ENCODE data around the gene SIX2. TPM values are rescaled to one million over a fixed set of nuclear protein-coding genes. Genes with fewer than 3 reads are reported as not detected.

The SIX2 gene
- total RNA-seq, 4 donors from 2014 or later, result 28.9 to 65.5 (median 50.5) TPM

- no peak overlapping the region for H3K27ac ChIP-seq
- no peak overlapping the region for H3K4me3 ChIP-seq
- peaks cover 0 to 2% (median 0%) of the 10 kb centered on the region in 3 donors for H3K27me3 ChIP-seq
- H3K36me3 ChIP-seq, result no peaks in the 10 kb centered on the region
- no peak for TF ChIP-seq POLR2A (IDR thresholded peaks at IDR 0.05)
- no peak for TF ChIP-seq CTCF (IDR thresholded peaks at IDR 0.05 in 4 of 5, conservative IDR thresholded peaks at IDR 0.05 in 1 of 5)
- DNase-seq (no peak), ATAC-seq (no peak)
- intact Hi-C loops (cut with DNase I; ENCODE audit: low total_unique reads), result no loop called here
- no peaks in the 10 kb centered on the region for H3K9me3 ChIP-seq
- in situ Hi-C loops (cut with MboI; ENCODE audit: low sequenced_read_pairs in 4 of 4), result no loop called here
- peaks cover 7 to 12% of the 10 kb centered on the region in 2 donors for H3K4me1 ChIP-seq
Measured at GRCh38 chr2:45018023-45018422, 8.8 kb upstream of the SIX2 start.

- intact Hi-C loops (cut with DNase I; ENCODE audit: low total_unique reads), result loop anchor here (1.0 kb wide), 1 partner anchor 34 kb away; no protein-coding TSS in a partner anchor
- H3K27me3 ChIP-seq, result peaks cover 0 to 2% (median 0%) of the 10 kb centered on the region in 3 donors
Measured at GRCh38 chr2:45014831-45015230, 5.6 kb upstream of the SIX2 start.

GRCh38 chr2:45014016-45014702 lies 4.9 kb upstream of the SIX2 start:
- no peaks in the 10 kb centered on the region for H3K9me3 ChIP-seq
- TF ChIP-seq POLR2A (IDR thresholded peaks at IDR 0.05) (no peak), CTCF (IDR thresholded peaks at IDR 0.05 in 4 of 5, conservative IDR thresholded peaks at IDR 0.05 in 1 of 5) (peak; percentile 69 to 96 (median 88))
- peaks cover 20 to 23% of the 10 kb centered on the region in 2 donors for H3K4me1 ChIP-seq
- peaks cover 0 to 2% (median 0%) of the 10 kb centered on the region in 3 donors for H3K27me3 ChIP-seq
- intact Hi-C loops (cut with DNase I; ENCODE audit: low total_unique reads), result loop anchor here (1.0 kb wide), 1 partner anchor 33 kb away; no protein-coding TSS in a partner anchor
- in situ Hi-C loops (cut with MboI; ENCODE audit: low sequenced_read_pairs in 4 of 4), result no loop called here
- H3K4me3 ChIP-seq, result peak overlapping the region; percentile 51 to 72 (median 62)
- peak; percentile 40 to 42 for ATAC-seq
- peak; percentile 48 to 62 for DNase-seq
- H3K27ac ChIP-seq, result peak overlapping the region; percentile 70 to 85 (median 82)
- no peaks in the 10 kb centered on the region for H3K36me3 ChIP-seq

More at GRCh38 chr2:45014831-45015230, 5.6 kb upstream of the SIX2 start:
- peak overlapping the region in 1 of 4 donors; percentile 51 for H3K4me3 ChIP-seq
- no peaks in the 10 kb centered on the region for H3K36me3 ChIP-seq
- ATAC-seq, result no peak
- no peak for DNase-seq
- H3K27ac ChIP-seq, result peak overlapping the region; percentile 70 to 85 (median 82)
- no peak for TF ChIP-seq POLR2A (IDR thresholded peaks at IDR 0.05)
- no peak for TF ChIP-seq CTCF (IDR thresholded peaks at IDR 0.05 in 4 of 5, conservative IDR thresholded peaks at IDR 0.05 in 1 of 5)
- H3K4me1 ChIP-seq, result peaks cover 20 to 23% of the 10 kb centered on the region in 2 donors
- no peaks in the 10 kb centered on the region for H3K9me3 ChIP-seq
- in situ Hi-C loops (cut with MboI; ENCODE audit: low sequenced_read_pairs in 4 of 4), result no loop called here

GRCh38 chr2:45013229-45014015 lies 4.2 kb upstream of the SIX2 start:
- Histone ChIP-seq H3K9me3 (no peaks in the 10 kb centered on the region), H3K27me3 (peaks cover 0 to 2% (median 0%) of the 10 kb centered on the region in 3 donors), H3K4me1 (peaks cover 20 to 27% of the 10 kb centered on the region in 2 donors), H3K4me3 (peak overlapping the region; percentile 51 to 72 (median 62)), H3K27ac (peak overlapping the region; percentile 70 to 85 (median 82)), H3K36me3 (no peaks in the 10 kb centered on the region)
- TF ChIP-seq POLR2A (IDR thresholded peaks at IDR 0.05) (no peak), CTCF (IDR thresholded peaks at IDR 0.05 in 4 of 5, conservative IDR thresholded peaks at IDR 0.05 in 1 of 5) (no peak)
- intact Hi-C loops (cut with DNase I; ENCODE audit: low total_unique reads), result loop anchor here (1.0 kb wide), 1 partner anchor 32 kb away; no protein-coding TSS in a partner anchor
- no peak for DNase-seq
- ATAC-seq, result no peak
- in situ Hi-C loops (cut with MboI; ENCODE audit: low sequenced_read_pairs in 4 of 4), result no loop called here
